ENCODE results near the gene PPP1R8. TPM values are rescaled to one million over a fixed set of nuclear protein-coding genes. Genes with fewer than 3 reads are reported as not detected.

The PPP1R8 gene
- total RNA-seq, 1 experiment from 2014 or later = 57.4 TPM

- ATAC-seq (no peak), DNase-seq (ENCODE audit: low read depth, low spot score) (no peak)
- CTCF ChIA-PET = no interaction called here
- Histone ChIP-seq H3K27ac (ENCODE audit: low read depth, low read length) (no peak overlapping the region), H3K27me3 (ENCODE audit: insufficient read depth, low read length) (no peaks in the 10 kb centered on the region), H2AFZ (ENCODE audit: low read depth, low read length, poor library complexity, severe bottlenecking) (no peak overlapping the region), H3K9me3 (ENCODE audit: control insufficient read depth in 1 of 2, insufficient read depth in 1 of 2, low read depth in 1 of 2, low read length in 2 of 2) (no peaks in the 10 kb centered on the region), H4K20me1 (ENCODE audit: insufficient read depth) (no peaks in the 10 kb centered on the region), H3K9ac (ENCODE audit: low read length) (no peak overlapping the region), H3K79me2 (ENCODE audit: insufficient read depth, low read length) (no peaks in the 10 kb centered on the region), H3K4me3 (replicated peaks in 1 of 2; ENCODE audit: low read depth in 1 of 2, low read length in 2 of 2) (no peak overlapping the region), H3K9me2 (ENCODE audit: insufficient read depth) (no peaks in the 10 kb centered on the region), H3K4me2 (ENCODE audit: low read length) (no peak overlapping the region), H3K4me1 (ENCODE audit: control insufficient read depth in 1 of 2, insufficient read depth in 2 of 2, low read length in 2 of 2) (no peaks in the 10 kb centered on the region), H3K36me3 (ENCODE audit: control insufficient read depth in 1 of 2, insufficient read depth in 2 of 2, low read length in 2 of 2) (peaks cover 0 to 11% of the 10 kb centered on the region in 2 experiments; a peak in 2 of 4 replicates)
- TF ChIP-seq TCF7L2 (IDR thresholded peaks at IDR 0.05; ENCODE audit: borderline replicate concordance, extremely low read depth, insufficient read depth, insufficient read length) = no peak
- TF ChIP-seq CTCF (IDR thresholded peaks at IDR 0.05 in 2 of 3, conservative IDR thresholded peaks at IDR 0.05 in 1 of 3; ENCODE audit: borderline replicate concordance in 1 of 3, insufficient read depth in 1 of 3, low read depth in 2 of 3, low read length in 2 of 3) = no peak
- TF ChIP-seq FOSL1 (IDR thresholded peaks at IDR 0.05; ENCODE audit: low read depth) = no peak
- no peak for TF ChIP-seq CBX3 (IDR thresholded peaks at IDR 0.05; ENCODE audit: low read depth)
- TF ChIP-seq CEBPB (IDR thresholded peaks at IDR 0.05; ENCODE audit: low read depth) = no peak
- TF ChIP-seq ZBTB33 (IDR thresholded peaks at IDR 0.05; ENCODE audit: extremely low read depth, insufficient replicate concordance, low read length) = no peak
- TF ChIP-seq MAX (IDR thresholded peaks at IDR 0.05) = no peak
- no peak for TF ChIP-seq YY1 (IDR thresholded peaks at IDR 0.05; ENCODE audit: extremely low read depth, insufficient replicate concordance, low read depth, low read length)
- TF ChIP-seq EZH2phosphoT487 (IDR thresholded peaks at IDR 0.05; ENCODE audit: borderline replicate concordance) = no peak
- no peak for TF ChIP-seq ATF3 (IDR thresholded peaks at IDR 0.05)
- RAD21 ChIA-PET (ENCODE audit: low non-redundant PET in 1 of 2, low total read pairs in 2 of 2, uncharacterized antibody in 2 of 2, unreplicated experiment in 2 of 2) = no interaction called here
- intact Hi-C loops (cut with micrococcal nuclease) = no loop called here
- POLR2A ChIA-PET = no interaction called here
- no TSS peak for BruUV-seq (replicated peaks)
Measured at GRCh38 chr1:27806758-27807157, 23.8 kb upstream of the PPP1R8 start.
